ENCODE data around the gene MAP3K2.
A peak's percentile ranks its signal among the peaks of the same experiment; 100 is the strongest.

MAP3K2 gene

DNA sequence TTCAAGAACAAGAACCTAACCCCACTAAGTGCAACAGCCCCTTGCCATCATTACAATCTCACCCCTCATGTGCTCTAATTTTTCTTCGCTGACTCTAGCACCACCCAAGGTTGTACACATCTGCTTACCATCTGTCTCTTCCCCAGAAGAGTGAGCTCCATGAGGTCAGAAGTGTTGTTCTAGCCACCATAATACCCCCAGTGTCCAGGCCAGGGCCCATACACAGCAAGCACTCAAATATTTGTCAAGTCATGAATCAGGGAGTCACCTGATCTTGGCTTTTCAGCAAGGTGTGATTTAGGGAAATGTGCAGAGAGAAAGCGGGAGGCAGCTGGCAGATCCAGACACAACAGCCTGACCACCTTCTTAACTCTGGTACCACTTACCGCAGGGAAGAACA, 99.5 kb downstream of the MAP3K2 start:
- no peak for DNase-seq (ENCODE audit: low spot score)

DNA sequence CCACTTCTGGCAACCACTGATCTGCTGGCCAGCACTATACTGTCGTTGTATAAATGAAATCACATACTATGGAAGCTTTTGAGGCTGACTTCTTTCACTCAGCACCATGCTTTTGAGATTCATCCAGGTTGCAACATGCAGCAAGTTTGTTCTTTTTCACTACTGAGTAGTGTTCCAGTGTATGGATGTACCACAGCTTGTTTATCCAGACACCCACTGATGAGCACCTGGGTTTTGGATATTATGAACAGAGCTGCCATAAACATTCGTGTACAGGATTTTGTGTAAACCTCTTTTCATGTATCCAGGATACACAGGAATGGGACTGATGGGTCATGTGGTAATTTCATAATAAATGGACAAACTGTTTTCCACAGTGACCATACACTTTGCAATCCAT, 104.5 kb downstream of the MAP3K2 start:
- DNase-seq (ENCODE audit: low spot score) = no peak

DNA sequence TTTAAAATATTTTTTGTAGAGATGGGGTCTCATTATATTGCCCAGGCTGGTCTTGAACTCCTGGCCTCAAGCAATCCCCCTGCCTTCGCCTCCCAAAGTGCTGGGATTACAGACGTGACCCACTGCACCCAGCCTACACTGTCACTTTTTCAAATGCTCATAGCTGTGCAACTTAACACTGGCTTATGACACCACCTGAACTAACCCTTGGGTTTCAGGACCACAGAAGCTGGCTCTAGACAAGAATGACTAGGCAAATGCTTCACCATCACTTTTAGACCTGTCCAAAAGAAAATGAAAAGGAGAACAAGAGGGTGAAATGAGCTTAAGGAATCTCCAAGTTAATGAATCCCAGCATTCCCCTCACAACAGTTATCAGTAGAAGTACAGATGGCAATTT, 107.1 kb downstream of the MAP3K2 start:
- DNase-seq (ENCODE audit: low spot score) = no peak

DNA sequence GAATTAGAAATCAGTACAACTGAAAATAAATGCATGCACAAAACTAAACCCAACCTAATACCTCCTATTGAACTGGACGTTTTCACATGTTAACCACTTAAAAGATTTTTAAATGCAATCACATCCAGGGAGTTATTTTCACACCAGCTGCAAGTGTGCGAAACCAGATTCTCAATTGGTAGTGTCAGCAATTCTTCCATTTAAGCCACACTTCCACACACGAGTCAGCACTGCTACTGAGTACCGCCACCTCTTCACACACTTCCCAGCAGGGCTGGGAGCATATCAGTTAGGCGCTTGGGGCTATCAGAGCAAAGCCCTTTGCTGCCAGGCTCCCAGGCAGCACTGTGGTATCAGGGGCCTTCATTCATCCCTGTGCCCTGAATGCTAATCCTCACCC, 108.0 kb downstream of the MAP3K2 start:
- no peak for DNase-seq (ENCODE audit: low spot score)

DNA sequence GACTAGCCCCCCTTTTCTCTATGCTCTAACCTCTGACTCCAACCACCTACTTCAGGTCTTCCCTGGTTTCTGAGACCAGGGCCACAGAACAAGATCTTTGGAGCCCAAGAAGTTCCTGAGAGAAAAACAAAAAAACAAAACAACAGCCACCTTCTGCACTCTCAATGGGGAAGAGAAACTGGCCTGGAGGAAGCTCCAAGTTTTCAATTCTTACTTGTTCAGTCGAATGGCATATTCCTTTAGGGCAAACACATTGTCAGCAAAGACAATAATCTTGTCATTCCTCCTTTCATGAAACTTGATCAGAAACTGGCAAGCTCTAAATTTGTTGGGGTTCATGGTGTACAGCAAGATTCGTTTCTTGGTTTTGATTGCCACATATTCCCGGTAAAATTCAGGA, 108.8 kb downstream of the MAP3K2 start:
- no peak for DNase-seq (ENCODE audit: low spot score)

DNA sequence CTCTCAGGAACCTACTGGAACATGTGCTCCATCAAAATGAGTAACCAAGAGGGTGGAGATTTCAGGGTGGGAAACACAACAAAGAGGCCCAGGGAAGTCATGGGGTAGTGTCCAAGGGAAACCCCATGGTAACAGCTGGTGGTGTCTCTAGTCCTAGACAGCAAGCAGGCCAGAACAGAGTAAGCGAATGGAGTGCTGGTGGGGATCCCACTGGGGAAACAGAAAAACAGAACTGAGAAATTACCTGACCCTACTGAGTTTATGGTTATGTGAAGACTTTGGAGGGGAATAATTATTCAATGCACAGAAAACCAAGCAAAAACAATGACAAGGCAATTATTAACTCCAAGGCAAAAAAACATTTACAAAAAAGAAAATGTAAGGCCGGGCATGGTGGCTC, 110.7 kb downstream of the MAP3K2 start:
- DNase-seq (ENCODE audit: low spot score) = no peak

DNA sequence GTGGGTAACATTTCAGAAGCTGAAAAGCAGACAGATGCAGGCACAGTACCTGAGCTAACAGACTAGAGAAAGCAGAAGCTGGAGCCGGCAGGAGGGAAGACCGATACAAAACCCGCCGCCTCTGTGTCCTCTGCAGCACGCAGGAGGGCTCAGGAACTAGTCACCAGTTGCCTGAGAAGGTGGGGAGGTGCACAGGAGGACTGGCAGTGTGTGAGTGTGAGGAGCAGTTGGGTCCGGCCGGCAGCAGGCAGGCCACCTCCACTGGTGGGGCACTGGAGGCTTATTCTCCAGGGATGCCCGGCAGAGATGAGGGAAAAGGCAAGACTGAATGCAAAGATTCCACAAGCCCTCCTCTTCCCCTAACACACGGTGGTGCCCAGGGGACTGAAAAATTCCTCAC, 112.0 kb downstream of the MAP3K2 start:
- DNase-seq (ENCODE audit: low spot score) = no peak

DNA sequence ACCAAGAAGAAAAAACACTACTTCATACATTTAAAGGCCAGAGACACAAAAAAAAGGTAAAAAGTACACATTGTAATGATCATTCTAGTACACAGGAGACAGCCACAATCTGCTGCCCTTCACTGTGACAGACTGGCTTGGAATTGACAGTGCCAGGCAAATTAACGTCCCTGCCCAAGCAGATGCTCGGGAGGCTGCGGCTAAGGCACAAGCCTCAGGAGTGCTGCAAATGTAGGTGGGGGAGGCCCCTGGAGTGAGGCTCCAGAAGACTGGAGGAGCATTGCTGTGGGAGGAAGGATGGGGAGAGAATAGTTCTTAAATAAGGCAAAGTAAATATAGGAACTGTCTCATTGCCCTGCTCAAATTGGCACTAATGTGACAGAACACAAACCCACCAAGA, 112.4 kb downstream of the MAP3K2 start:
- DNase-seq (ENCODE audit: low spot score) = no peak

DNA sequence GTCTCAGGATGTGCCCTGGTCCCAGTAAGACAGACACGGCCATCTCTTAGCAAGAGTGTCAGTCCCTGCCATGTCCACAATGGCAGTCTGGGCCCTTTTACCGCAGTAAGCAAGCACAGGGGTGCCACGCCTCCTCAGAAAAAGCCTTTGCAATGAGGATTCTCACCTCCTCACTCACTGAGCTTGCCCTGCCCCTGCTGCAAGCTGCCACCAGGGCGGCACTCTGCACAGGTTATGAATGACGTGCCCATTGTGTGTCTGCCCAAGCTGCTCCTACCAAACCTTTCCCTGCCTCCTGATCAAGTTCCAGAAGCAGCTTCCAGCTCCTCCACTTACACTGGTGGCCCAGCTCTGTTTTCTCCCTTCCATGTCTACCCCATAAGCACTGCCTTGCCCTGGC, 117.1 kb downstream of the MAP3K2 start:
- no peak for DNase-seq (ENCODE audit: low spot score)

DNA sequence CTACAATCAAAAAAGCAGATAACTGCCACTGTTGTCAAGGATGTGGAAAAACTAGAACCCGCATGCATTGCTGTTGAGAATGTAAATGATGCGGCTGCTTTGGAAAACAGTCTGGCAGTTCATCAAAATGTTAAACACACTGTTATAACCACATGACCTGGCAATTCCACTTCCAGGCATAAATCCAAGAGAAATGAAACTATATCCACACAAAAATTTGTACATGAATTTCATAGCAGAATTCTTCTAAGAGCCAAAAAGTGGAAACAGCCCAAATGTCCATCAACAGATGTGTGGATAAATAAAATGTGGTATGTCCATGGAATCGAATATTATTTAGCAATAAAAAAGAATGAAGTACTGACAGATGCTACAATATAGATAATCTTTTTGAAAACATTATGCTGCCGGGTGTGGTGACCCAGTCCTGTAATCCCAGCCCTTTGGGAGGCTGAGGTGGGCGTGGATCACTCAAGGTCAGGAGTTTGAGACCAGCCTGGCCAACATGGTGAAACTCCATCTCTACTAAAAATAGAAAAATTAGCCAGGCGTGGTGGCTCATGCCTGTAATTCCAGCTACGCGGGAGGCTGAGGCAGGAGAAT, 125.9 kb downstream of the MAP3K2 start:
- no peak for DNase-seq (ENCODE audit: low spot score)

DNA sequence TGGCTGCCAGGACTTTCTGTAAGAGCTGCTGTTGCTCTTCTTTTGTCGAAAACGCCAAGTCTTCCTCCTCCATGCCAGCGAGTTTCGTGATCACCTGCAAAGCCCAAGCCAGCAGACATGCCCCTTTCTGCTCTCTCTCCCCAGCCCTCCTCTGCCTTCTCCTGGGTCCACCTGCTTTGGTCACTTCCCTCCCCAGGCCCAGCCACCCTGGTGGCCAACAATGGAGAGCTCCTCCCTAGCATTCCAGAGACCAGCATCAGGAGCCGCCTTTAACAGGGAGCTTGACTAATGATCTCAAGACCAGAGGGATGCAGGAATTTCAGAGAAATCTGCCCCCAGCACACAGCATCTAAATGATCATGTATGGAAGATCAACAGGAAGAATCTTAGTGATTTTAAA, 128.4 kb downstream of the MAP3K2 start:
- DNase-seq (ENCODE audit: low spot score) = no peak

DNA sequence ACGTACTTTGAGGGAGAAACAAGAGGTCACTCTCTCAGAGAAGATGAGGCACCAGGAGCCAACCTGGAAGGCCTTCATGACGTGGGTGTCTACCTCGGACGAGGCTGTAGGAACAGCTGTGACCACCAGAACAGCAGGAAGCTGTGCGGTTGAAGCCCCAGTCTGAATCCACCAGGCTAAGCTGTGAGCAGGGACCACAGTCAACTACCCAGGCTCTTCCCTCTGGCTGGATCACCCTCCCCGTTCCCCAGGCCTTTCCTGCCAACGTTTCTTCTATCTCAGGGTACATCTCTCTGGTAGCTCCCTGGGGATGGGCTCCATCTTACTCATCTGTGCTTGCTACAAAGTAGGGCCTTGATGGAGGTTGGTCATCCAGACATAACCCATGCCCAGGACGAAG, 130.9 kb downstream of the MAP3K2 start:
- DNase-seq (ENCODE audit: low spot score) = no peak

DNA sequence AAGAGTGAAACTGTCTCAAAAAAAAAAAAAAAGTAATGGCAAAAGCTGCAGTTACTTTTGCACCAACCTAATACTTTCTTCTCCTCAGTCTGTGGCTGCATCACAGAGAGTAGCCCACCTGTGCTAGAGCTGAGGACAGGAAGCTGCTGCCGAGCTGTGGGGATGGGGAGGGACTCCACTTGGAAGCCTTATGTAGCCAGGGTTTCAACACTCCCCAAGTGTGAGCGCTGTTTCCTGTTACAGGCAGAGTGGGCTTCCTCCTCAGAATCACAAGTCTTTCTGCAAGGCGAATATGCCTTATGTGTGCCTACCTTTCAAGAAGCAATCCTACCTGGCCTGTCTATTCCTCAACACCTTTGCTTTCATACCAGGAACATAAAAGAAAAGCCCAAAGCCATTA, 131.4 kb downstream of the MAP3K2 start:
- no peak for DNase-seq (ENCODE audit: low spot score)

DNA sequence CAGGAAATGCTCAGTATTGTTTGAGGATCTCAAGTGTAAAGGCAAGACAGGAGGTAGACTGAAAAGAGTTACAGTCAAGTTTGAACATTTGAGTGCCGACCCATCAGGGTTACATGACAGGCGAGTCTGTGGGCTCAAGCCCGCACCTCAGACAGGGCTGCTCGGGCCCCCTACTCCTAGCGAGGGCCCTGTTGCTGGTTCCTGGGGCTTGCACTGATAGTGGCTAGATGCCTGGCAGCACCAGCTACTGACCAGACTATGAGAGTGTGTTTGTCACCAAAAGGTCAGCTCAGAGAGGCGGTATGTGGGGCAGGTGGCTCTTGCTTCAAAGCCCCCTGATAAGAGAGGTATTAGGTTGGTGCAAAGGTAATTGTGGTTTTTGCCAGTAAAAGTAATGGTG, 132.1 kb downstream of the MAP3K2 start:
- no peak for DNase-seq (ENCODE audit: low spot score)

DNA sequence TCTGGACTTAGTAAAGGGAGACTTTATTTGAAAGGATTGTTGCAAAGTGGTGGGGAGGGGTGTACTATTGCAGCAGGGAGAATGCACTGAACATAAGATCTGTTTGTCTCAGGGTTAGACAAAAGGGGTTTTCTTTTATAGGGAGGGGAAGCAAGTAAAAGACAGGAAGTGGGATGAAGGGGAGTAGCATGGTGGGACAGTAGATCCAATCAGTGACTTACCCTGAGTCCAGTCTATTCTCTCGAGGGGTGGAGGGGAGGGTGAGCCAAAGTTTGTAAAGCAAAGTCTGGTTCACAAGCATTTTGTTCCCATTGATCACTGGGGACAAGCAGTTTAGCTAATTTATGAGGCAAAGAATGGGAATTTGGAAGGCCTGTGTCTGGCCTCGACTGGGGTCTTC, 132.6 kb downstream of the MAP3K2 start:
- no peak for DNase-seq (ENCODE audit: low spot score)

DNA sequence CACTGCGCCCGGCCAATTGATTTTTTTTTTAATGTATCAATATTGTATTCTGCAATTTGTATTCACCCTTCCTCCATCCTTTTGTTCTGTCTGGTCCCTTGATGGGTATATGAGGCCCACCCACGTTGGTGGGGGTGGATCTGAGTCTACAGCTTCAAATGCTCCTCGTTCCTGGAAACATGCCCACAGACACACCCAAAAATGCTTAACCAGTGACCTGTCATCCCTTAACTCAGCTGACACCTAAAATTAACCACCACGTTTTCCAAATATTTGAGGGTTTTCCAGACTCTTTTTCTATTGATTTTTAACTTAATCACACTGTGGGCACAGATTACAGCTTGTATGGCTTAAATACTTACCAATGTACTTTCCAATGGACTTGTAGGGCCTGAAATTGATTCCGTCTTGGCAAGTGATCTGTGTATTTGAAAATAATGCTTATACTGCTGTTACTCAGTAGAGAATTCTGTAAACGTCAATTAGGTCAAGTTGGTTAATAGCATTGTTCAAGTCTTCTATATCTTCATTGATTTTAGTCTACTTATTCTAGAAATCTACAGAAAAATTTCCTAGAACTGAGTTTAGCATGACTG, 133.3 kb downstream of the MAP3K2 start:
- peak; percentile 62 for DNase-seq (ENCODE audit: low spot score)
